ENCODE measurements around the gene LGALS1. TPM values are rescaled to one million over a fixed set of nuclear protein-coding genes. Genes with fewer than 3 reads are reported as not detected.

Gene LGALS1
- total and polyA plus RNA-seq, 9 of the 15 experiments (the other 6 are each of a cell fraction or from before 2014, with no cell fraction given): 160 to 800 (median 330) TPM

DNA sequence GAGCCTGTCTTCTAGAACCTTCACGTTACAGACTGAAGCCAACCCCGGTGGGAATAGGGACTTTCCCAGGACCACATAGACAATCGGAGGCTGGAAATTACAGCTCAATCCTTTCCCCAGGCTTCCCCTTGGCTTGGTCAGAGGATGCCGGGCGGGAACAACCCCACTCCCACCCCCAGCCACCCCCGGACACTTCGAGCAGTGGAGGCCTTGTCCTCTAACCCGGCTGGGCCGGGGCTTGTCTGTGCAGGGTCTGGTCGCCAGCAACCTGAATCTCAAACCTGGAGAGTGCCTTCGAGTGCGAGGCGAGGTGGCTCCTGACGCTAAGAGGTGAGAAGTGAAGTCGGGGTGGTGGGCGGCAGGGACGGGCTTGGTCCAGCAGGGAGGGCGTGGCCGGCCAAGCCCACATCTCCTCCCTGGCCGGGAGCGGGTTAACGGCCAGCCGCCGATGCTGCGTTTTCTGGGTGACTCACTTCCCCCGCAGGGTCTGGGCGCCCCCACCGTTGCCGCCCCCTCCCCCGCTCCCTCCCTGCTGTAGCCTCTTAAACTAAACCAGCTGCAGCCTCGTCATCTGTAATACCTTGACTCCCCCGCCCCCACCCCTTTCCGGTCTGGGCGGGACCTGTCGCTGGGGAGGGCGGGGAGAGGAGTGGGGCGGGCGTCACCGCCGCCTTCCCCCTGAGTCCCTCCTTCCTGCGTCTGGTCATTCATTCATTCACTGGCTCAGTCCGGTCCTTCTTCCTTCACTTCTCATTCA, 1.5 kb downstream of the LGALS1 start (continued):
- TF ChIP-seq, protein P1, sequence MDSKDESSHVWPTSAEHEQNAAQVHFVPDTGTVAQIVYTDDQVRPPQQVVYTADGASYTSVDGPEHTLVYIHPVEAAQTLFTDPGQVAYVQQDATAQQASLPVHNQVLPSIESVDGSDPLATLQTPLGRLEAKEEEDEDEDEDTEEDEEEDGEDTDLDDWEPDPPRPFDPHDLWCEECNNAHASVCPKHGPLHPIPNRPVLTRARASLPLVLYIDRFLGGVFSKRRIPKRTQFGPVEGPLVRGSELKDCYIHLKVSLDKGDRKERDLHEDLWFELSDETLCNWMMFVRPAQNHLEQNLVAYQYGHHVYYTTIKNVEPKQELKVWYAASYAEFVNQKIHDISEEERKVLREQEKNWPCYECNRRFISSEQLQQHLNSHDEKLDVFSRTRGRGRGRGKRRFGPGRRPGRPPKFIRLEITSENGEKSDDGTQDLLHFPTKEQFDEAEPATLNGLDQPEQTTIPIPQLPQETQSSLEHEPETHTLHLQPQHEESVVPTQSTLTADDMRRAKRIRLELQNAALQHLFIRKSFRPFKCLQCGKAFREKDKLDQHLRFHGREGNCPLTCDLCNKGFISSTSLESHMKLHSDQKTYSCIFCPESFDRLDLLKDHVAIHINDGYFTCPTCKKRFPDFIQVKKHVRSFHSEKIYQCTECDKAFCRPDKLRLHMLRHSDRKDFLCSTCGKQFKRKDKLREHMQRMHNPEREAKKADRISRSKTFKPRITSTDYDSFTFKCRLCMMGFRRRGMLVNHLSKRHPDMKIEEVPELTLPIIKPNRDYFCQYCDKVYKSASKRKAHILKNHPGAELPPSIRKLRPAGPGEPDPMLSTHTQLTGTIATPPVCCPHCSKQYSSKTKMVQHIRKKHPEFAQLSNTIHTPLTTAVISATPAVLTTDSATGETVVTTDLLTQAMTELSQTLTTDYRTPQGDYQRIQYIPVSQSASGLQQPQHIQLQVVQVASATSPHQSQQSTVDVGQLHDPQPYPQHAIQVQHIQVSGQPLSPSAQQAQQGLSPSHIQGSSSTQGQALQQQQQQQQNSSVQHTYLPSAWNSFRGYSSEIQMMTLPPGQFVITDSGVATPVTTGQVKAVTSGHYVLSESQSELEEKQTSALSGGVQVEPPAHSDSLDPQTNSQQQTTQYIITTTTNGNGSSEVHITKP (IDR thresholded peaks at IDR 0.05; ENCODE audit: partially characterized antibody): peak; percentile 83
- TF ChIP-seq ZNF507 (tag; conservative IDR thresholded peaks at IDR 0.05) (no peak), MYNN (IDR thresholded peaks at IDR 0.05) (peak; percentile 48; the same call in 1 of the 2 replicates), MYNN (CRISPR knock-in tag; IDR thresholded peaks at IDR 0.05) (no peak), SMARCE1 (IDR thresholded peaks at IDR 0.05) (peak; percentile 51; the same call in 1 of the 2 replicates), NR2C2 (CRISPR knock-in tag; IDR thresholded peaks at IDR 0.05) (no peak), NR2C2 (tag; IDR thresholded peaks at IDR 0.05) (peak; percentile 40; the same call in 1 of the 2 replicates), JUN (IDR thresholded peaks at IDR 0.05; ENCODE audit: borderline replicate concordance, low read depth, low read length) (peak; percentile 80), JUN (CRISPR knock-in tag; IDR thresholded peaks at IDR 0.05; ENCODE audit: borderline replicate concordance) (no peak), NFE2 (IDR thresholded peaks at IDR 0.05; ENCODE audit: low read depth) (peak; percentile 50)
- TF ChIP-seq, protein P2, sequence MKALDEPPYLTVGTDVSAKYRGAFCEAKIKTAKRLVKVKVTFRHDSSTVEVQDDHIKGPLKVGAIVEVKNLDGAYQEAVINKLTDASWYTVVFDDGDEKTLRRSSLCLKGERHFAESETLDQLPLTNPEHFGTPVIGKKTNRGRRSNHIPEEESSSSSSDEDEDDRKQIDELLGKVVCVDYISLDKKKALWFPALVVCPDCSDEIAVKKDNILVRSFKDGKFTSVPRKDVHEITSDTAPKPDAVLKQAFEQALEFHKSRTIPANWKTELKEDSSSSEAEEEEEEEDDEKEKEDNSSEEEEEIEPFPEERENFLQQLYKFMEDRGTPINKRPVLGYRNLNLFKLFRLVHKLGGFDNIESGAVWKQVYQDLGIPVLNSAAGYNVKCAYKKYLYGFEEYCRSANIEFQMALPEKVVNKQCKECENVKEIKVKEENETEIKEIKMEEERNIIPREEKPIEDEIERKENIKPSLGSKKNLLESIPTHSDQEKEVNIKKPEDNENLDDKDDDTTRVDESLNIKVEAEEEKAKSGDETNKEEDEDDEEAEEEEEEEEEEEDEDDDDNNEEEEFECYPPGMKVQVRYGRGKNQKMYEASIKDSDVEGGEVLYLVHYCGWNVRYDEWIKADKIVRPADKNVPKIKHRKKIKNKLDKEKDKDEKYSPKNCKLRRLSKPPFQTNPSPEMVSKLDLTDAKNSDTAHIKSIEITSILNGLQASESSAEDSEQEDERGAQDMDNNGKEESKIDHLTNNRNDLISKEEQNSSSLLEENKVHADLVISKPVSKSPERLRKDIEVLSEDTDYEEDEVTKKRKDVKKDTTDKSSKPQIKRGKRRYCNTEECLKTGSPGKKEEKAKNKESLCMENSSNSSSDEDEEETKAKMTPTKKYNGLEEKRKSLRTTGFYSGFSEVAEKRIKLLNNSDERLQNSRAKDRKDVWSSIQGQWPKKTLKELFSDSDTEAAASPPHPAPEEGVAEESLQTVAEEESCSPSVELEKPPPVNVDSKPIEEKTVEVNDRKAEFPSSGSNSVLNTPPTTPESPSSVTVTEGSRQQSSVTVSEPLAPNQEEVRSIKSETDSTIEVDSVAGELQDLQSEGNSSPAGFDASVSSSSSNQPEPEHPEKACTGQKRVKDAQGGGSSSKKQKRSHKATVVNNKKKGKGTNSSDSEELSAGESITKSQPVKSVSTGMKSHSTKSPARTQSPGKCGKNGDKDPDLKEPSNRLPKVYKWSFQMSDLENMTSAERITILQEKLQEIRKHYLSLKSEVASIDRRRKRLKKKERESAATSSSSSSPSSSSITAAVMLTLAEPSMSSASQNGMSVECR (CRISPR knock-in tag; IDR thresholded peaks at IDR 0.05): peak; percentile 44; the same call in 1 of the 2 replicates
- TF ChIP-seq, protein P3, sequence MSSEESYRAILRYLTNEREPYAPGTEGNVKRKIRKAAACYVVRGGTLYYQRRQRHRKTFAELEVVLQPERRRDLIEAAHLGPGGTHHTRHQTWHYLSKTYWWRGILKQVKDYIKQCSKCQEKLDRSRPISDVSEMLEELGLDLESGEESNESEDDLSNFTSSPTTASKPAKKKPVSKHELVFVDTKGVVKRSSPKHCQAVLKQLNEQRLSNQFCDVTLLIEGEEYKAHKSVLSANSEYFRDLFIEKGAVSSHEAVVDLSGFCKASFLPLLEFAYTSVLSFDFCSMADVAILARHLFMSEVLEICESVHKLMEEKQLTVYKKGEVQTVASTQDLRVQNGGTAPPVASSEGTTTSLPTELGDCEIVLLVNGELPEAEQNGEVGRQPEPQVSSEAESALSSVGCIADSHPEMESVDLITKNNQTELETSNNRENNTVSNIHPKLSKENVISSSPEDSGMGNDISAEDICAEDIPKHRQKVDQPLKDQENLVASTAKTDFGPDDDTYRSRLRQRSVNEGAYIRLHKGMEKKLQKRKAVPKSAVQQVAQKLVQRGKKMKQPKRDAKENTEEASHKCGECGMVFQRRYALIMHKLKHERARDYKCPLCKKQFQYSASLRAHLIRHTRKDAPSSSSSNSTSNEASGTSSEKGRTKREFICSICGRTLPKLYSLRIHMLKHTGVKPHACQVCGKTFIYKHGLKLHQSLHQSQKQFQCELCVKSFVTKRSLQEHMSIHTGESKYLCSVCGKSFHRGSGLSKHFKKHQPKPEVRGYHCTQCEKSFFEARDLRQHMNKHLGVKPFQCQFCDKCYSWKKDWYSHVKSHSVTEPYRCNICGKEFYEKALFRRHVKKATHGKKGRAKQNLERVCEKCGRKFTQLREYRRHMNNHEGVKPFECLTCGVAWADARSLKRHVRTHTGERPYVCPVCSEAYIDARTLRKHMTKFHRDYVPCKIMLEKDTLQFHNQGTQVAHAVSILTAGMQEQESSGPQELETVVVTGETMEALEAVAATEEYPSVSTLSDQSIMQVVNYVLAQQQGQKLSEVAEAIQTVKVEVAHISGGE (CRISPR knock-in tag; IDR thresholded peaks at IDR 0.05): peak in 1 of 3 experiments; percentile 63; a peak in 1 of 6 replicates

Data from K562 (cell line).